NCI-H2107 treated with DMSO at 0.1 percent for 48 hours (cell line): ENCODE data around the gene KIF5B.
"Not testable (repeated sequence)": the region's sequence is repeated elsewhere in the genome, so short reads cannot be mapped to it uniquely, and the experiment has no call there.

Experiments
- DNase-seq: peaks from one replicate; lab custom pipeline; 2025; ENCODE audit not compliant: unreplicated experiment; lab: John Stamatoyannopoulos, UW

Gene KIF5B

GRCh38 chr10:32056136-32057035 is at the start of gene KIF5B:
KIF5B (minus strand) TSS chr10:32056425; CDS start chr10:32055973, 452 bp downstream.
- DNase-seq = peak; percentile 29

GRCh38 chr10:32105782-32106382 is 49.7 kb upstream of the KIF5B start:
- no peak for DNase-seq

- no peak for DNase-seq
Measured at GRCh38 chr10:32104622-32105509, 48.6 kb upstream of the KIF5B start.

GRCh38 chr10:32104181-32104580 is 48.0 kb upstream of the KIF5B start:
- DNase-seq = no peak

- DNase-seq = no peak
Measured at GRCh38 chr10:32103721-32104120, 47.5 kb upstream of the KIF5B start.

GRCh38 chr10:32098566-32099259 is 42.5 kb upstream of the KIF5B start:
- not testable (repeated sequence) for DNase-seq

- no peak for DNase-seq
Measured at GRCh38 chr10:32095116-32095733, 39.0 kb upstream of the KIF5B start.

- DNase-seq = no peak
Measured at GRCh38 chr10:32093650-32094049, 37.4 kb upstream of the KIF5B start.

- DNase-seq = no peak
Measured at GRCh38 chr10:32091046-32091445, 34.8 kb upstream of the KIF5B start.

GRCh38 chr10:32084185-32084851 is 28.1 kb upstream of the KIF5B start:
- DNase-seq = no peak

GRCh38 chr10:32077896-32078485 is 21.8 kb upstream of the KIF5B start:
- no peak for DNase-seq

- no peak for DNase-seq
Measured at GRCh38 chr10:32073659-32074058, 17.4 kb upstream of the KIF5B start.

GRCh38 chr10:32073128-32073527 is 16.9 kb upstream of the KIF5B start:
- DNase-seq = no peak

GRCh38 chr10:32072025-32072800 is 16.0 kb upstream of the KIF5B start:
- no peak for DNase-seq

- DNase-seq = no peak
Measured at GRCh38 chr10:32070645-32071044, 14.4 kb upstream of the KIF5B start.

- no peak for DNase-seq
Measured at GRCh38 chr10:32068569-32068968, 12.3 kb upstream of the KIF5B start.

GRCh38 chr10:32067931-32068330 is 11.7 kb upstream of the KIF5B start:
- not testable (repeated sequence) for DNase-seq

- no peak for DNase-seq
Measured at GRCh38 chr10:32065856-32066255, 9.6 kb upstream of the KIF5B start.

GRCh38 chr10:32061440-32061839 is 5.2 kb upstream of the KIF5B start:
- no peak for DNase-seq
